Measurements from ENCODE around the gene SETD6.

Gene SETD6

DNA sequence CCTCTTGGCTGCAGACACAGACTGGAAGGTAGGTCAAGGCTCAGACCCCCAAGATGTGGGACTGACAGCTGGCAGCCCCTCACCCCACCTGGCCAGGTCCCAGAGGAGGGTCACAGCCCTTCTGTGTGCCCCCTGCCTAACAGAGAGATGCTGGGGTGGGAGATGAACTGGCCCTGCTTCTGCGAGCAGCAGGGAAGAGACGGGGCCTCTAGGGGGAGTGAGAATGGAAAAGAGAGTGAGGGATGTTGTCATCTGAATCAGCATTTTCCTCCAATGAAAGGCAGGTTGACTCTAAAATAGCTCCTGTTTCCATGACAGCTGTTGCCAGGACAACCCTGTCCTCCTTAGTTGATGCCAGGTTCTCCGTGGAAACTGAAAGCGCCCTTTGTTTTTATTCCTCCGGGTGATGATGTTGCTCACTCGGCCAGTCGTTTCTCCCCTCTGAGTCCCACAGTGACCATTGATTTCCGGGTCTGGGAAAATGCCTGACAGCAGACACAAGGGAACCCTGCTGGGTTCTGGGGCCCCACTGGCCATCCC lies 20.3 kb upstream of the SETD6 start:
- peak; percentile 93 for DNase-seq

- DNase-seq, result no peak
These were observed 19.6 kb upstream of the SETD6 start for GRCh38 chr16:58495521-58496331.

GRCh38 chr16:58497468-58497867 lies 17.8 kb upstream of the SETD6 start:
- DNase-seq, result no peak

DNA sequence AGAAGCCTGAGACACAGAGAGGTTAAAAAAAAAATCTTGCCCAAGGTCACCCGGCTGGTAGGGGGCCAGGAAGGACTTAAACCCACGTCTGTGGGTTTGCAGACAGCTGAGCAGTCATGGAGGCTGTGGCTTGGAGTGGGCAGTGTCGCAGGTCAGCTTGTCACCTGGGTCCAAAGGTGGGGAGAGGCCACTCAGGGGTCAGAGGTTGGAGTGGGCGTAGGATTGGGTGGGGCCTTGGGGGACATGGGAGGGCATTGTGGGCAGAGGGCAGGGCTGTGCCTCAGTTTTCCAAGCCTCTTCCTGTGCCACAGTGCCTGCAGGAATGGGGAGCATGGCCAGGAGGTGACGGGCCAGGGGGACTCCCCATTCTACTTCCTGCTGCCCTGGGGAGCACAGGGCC lies 17.4 kb upstream of the SETD6 start:
- DNase-seq, result no peak

DNA sequence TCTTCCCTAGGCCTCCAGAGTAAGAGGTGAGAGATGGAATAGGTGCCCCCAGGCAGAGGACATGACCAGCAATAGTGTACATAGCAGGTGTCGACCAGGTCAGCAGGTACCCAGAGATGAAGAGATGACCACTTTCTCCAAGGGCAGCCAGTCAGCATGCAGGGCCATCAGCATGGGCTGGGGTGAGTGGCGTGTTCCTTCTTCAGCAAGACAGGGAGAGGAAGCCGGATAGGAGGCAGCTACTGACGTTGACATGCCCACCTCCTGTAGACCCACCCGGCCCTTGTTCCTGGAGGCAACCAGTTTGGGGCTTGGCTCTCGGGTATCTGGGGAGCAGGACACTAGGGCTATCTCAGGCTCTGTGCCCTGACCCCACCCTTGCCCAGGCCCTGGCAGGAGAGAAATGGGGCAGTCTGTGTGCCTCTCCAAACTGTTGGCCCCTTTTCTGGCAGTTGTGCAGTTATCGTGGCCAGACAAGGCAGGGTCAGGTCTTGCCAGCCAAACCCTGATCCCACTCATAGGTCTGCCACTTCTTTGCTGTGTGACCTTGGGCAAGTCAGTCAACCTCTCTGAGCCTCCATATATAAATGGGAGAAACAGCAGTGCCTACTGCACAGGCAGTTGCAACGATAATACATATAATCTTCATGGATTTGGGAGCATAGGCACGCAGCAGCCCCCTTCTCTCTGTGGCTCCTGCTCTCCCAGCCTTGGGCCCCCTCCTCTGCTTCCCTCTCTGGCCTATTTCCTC lies 16.8 kb upstream of the SETD6 start:
- DNase-seq, result no peak

DNA sequence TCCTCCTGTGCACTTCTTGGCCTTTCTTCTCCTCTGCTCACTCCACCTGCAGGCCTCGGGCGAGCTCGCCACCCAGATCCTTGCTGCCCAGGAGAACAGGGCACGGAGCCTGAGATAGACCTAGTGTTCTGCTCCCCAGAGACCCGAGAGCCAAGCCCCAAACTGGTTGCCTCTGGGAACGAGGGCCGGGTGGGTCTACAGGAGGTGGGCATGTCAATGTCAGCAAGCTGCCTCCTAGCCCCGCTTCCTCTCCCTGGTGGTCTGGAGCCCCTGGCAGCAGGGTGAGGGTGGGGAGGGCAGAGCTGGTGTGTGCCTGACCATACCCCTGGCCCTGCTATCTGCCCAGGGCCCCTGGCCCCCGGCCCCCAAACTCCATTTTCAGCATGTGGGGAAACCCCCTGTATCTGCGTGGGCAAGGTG lies 16.2 kb upstream of the SETD6 start:
- DNase-seq, result no peak

- DNase-seq, result peak; percentile 78
These were observed 15.5 kb upstream of the SETD6 start, which contains the start of gene NDRG4 for GRCh38 chr16:58499615-58500351. NDRG4 (plus strand) TSS chr16:58500143; CDS start chr16:58500249, 106 bp downstream.

DNA sequence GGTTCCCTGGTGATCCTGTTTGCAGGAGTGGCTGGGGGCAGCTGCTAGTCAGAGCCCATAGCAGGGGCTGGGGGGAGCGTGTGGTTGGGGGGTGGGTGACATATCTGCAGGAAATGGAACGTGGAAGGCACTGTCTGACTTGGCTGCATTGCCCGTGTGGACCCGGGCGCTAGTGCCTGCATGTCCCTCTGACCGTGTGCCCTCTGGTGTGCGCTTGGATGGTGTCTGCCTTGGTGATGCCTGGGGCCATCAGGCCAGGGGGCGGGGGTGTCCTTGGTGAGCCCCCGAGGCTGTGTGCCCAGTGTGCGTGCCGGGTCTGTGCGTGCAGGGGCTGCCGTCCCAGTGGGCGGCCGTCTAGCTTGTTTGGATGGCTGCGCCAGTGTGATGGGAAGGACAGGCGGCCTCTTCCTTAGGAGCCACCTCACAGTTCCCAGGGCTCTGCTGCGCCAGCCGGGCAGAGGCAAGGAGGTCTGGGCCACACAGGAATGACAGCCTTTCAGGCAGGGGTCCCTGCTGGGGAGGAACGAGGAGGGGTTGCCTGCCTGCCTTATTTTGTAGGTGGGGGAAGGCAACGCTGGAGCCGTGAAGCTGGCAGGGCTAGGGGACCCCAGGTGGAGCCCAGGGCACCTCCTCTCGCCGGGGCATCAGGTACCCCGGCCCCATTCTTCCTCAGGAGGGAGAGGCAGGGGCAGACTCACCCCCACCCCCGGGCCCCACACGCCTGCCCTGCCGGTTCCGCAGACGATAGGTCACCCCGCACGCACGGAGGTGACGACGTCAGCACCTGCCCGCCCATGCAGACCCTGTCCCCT lies 14.7 kb upstream of the SETD6 start:
- DNase-seq, result no peak

DNA sequence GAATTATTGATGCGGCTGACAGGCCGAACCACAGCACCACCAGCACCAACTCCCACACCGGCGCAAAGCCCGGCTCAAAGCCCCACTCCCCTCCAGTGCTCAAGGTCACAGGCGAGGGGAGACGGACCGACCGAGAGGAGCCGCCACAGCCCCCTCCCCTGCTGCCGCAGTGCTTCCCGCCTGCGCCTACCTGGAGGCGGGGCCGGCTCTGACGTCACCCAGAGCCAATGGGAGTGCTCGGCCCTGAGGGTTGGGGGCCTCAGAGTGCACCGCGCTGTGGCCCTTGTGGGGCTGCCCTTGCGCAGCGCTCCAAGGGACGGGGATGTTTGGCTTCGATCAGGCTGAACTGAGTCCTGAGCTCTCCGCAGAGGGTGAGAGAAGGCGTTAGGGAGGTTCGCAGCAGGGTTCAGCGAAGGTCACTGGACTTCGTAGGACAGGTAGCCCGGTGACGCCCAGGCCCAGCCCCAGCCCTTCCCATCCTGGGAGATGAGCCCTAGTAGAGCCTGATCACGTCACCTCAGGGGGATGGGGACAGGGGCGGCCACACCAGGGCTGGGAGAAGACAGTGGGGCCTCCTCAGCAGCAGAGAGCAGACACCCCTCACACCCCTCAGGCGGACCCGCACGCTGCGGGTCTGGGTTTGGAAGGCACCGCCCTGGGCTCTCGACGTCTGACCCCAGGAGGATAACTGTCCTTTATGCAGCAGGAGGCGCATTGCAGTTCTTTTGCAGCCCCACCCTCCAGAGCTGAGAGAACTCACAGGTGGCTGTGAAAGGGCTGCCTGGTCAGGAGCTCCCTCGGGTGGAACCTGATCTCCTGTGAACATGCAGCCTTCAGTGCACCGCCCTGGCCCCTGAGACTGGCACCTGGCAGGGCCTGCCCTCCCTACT lies 13.8 kb upstream of the SETD6 start:
- DNase-seq, result peak; percentile 30

DNA sequence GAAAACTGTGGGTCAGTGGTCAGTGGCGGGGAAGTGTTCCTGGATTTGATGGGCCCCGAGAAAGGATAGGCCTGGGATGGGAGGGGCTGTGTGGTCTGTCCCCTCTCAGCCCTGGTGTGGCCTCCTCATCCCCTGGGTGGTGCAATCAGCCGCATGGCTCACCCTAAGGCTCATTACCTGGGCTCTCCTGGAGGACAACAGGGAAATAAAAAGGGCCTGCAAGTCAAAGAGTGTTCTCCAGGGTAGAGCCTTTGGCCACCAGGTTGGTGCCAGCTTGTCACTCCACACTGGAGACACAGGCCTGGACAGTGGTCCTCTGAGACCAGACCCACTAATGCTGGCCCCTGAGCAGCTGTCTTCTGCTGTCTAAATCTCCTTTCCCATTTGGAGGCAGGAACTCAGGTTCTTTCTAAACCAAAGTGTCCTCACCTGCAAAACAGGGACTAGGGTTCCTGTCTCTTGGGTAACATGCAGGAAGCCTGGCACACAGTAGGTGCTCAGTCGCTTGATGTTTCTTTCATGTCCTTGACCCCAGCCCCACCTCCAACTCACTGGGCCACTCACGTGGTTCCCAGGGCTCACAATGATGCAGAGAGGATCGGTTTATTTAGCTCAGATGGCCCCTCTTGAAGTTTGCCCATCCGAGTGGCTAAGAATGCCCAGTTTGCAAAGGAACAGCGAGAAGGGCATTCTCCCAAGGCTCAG lies 12.9 kb upstream of the SETD6 start:
- DNase-seq, result no peak

DNA sequence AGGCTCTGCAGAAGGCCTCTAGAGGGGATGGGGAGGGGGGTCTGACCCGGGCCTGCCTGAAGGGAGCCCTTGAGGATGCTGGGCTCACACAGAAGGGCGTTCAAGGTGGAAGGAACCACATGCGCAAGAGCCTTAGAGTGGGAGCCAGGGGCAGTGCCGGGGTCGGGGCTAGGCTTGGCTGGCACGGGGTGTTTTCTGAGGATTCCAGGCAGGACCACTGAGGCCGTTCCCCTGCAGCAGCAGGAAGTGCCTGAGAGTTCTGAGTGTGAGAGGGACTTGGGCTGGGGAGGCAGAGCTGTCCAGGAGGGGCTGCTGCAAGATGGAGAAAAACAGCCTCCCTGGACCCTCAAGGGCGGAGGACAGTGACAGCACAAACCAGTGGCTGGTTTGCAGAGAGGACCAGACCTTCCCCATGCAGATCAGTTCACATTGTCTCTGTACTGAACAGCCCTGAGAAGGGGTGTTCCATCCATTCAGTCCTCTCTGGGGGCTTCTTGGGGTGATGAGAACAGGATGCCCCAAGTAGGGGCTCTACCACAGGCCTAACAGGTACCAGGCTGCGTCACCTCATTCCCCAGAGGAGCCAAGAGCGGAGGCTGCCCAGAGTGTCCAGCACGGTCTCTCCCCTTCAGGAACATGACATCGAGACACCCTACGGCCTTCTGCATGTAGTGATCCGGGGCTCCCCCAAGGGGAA lies 12.0 kb upstream of the SETD6 start:
- no peak for DNase-seq

- DNase-seq, result no peak
These were observed 11.2 kb upstream of the SETD6 start for GRCh38 chr16:58503863-58504688.

DNA sequence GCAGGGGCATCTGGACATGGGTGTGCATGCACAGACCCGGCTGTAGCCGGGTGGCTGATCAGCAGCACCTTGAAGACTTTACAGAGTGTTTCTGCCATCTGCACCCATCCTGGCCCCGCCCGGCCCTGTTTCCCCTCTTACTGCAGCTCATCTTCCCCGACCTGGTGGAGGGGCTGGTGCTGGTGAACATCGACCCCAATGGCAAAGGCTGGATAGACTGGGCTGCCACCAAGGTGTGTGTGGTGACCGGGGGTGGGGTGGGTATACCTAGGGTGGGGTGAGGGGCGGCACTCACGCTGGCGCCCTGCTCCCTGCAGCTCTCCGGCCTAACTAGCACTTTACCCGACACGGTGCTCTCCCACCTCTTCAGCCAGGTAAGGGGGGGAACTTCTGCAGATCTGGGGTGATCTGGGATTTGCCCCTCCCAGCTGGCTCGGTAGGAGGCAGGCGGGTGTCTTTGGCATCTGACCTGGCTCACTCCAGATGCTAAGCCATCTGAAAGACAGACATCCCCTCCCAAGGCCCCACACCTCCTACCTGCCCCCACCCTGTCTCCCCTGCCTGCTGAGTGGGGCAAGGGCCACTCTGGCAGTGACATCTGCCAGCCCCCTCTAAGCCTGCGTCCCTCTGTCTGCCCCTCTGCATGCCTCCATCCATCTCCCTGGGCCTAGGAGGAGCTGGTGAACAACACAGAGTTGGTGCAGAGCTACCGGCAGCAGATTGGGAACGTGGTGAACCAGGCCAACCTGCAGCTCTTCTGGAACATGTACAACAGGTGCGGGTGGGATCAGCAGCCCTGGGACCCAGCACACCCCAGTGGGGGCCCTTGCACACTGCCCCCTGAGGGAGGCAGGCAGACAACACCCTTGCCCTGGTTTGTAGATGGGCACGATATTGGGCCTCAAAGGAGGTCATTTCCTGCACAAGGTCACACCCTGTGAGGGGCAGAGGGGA lies 8.8 kb upstream of the SETD6 start:
- DNase-seq, result peak; percentile 24

DNA sequence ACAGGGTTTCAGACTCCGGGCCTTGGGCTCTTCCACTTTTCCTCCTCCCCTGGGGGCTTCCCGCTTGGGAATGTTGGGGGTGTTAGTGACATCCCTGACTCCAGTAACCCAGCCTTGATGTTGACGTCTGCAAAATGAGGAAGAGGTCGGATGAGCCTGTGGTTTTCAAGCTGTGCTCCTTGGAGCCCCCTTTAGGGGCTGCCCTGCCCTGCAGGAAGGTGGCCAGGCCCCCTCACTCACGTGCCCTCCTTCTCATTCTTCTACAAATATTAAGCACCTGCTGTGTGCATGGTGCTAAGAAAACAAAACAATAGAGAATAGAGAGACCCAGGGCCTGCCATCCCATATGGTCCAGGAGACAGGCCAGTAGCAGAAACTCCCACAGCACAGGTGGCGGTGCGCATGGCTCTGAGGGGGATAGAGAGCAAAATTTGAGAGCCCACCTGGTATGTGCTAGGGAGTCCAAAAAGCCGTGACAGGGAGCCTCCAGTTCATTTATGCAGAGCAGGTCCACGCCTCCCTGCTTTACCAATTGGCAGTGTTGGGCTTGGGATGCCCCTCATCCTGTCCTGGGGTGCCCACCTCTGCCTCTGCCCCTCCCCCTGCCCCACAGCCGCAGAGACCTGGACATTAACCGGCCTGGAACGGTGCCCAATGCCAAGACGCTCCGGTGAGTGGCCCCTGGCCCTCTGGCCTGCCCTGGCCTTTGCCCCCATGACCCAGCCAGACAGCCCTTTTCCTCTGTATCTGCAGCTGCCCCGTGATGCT lies 7.9 kb upstream of the SETD6 start:
- peak; percentile 58 for DNase-seq

DNA sequence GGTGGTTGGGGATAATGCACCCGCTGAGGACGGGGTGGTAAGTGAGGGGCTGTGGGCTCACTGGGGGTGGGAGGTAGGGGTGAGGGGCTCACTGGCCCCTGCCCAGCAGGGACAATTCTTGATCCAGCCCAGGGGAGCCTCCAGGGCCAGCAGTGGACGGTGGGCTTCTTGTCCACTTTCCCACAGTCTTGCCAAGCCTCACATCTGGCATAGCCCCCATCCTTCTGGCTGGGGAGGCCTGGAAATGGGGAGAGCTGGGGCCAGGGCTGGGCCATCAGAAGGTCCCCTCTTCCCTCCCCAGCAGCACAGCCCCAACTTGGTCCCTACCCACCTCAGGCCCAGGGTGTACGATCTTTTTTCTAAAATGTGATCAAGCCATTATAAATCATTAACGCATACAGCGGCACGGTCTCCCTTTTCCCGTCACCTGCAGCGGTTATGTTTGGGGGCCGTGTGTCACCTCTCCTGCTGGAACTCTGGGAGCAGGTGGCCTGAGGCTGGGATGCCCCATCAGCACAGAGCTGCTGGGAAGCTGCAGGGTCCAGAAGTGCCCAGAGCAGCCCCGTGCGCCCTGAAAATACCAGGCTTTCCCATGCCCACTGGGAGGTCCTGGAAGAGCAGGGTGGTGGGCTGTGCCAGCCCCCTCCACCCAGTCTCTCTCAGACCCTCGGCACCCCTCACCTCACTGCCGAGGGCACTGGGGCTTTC lies 7.2 kb upstream of the SETD6 start:
- DNase-seq, result no peak

- no peak for DNase-seq
These were observed 6.6 kb upstream of the SETD6 start for GRCh38 chr16:58508671-58509251.
